ENCODE data around the gene SLC34A3. TPM values are rescaled to one million over a fixed set of nuclear protein-coding genes. Genes with fewer than 3 reads are reported as not detected.

The SLC34A3 gene
- total and polyA plus RNA-seq, 2 donors (not counting 3 experiments of a cell fraction or from before 2014, with no cell fraction given) = not detected

GRCh38 chr9:137232510-137232909 lies 1.8 kb downstream of the SLC34A3 start:
- dilution Hi-C loops (cut with MboI; ENCODE audit: extremely low pct_ligation_motif_present, low sequenced_read_pairs) (no loop called here), intact Hi-C loops (cut with micrococcal nuclease) (no loop called here)
- Histone ChIP-seq H3K9me3 (replicated peaks; ENCODE audit: control insufficient read depth, insufficient read depth, low read length) (no peaks in the 10 kb centered on the region), H3K36me3 (ENCODE audit: control insufficient read depth in 2 of 2, extremely low read depth in 1 of 2, insufficient read depth in 2 of 2, low read length in 2 of 2) (no peaks in the 10 kb centered on the region), H3K27ac (ENCODE audit: insufficient read depth, low read depth, low read length) (no peak overlapping the region), H3K27me3 (ENCODE audit: control insufficient read depth in 2 of 2, insufficient read depth in 2 of 2, low read length in 2 of 2) (no peaks in the 10 kb centered on the region), H3K4me2 (ENCODE audit: insufficient read depth, low read length) (no peak overlapping the region), H3K79me2 (ENCODE audit: control insufficient read depth, insufficient read depth, low read length) (no peaks in the 10 kb centered on the region), H3K9me1 (replicated peaks; ENCODE audit: control insufficient read depth, extremely low read depth, insufficient read depth, low read length) (no peaks in the 10 kb centered on the region), H3K4me3 (replicated peaks in 1 of 3; ENCODE audit: insufficient read depth in 1 of 3, low read depth in 1 of 3, low read length in 3 of 3) (no peak overlapping the region), H3K9ac (replicated peaks; ENCODE audit: extremely low read depth, insufficient read depth, low read length) (no peak overlapping the region), H3K4me1 (ENCODE audit: control insufficient read depth, extremely low read depth, insufficient read depth, low read length) (no peaks in the 10 kb centered on the region), H2AFZ (ENCODE audit: low read depth, low read length) (no peak overlapping the region), H4K20me1 (replicated peaks; ENCODE audit: control insufficient read depth, extremely low read depth, insufficient read depth, low read length) (no peaks in the 10 kb centered on the region)
- TF ChIP-seq FOS (IDR thresholded peaks at IDR 0.05; ENCODE audit: borderline replicate concordance, insufficient read depth, low read length) (no peak), JUN (IDR thresholded peaks at IDR 0.05; ENCODE audit: borderline replicate concordance, insufficient read depth, insufficient read length, low read depth) (no peak), POLR2AphosphoS5 (IDR thresholded peaks at IDR 0.05; ENCODE audit: insufficient read depth, low read depth, low read length) (no peak), EZH2 (IDR thresholded peaks at IDR 0.05; ENCODE audit: borderline replicate concordance, low read depth, low read length, severe bottlenecking) (no peak), MAX (IDR thresholded peaks at IDR 0.05; ENCODE audit: insufficient read depth, insufficient read length) (no peak), CTCF (IDR thresholded peaks at IDR 0.05; ENCODE audit: extremely low read depth in 1 of 2, insufficient read depth in 1 of 2, low read depth in 1 of 2, low read length in 2 of 2) (no peak), GATA2 (IDR thresholded peaks at IDR 0.05; ENCODE audit: insufficient read depth, insufficient read length, low read depth, low read length) (no peak), POLR2A (IDR thresholded peaks at IDR 0.05; ENCODE audit: low read depth, low read length) (no peak), MYC (IDR thresholded peaks at IDR 0.05; ENCODE audit: low read depth, low read length) (no peak)
- no peak for DNase-seq (ENCODE audit: low read depth, low spot score)
- POLR2A ChIA-PET = no interaction called here
- FAIRE-seq = no peak
- no TSS peak for BruUV-seq (replicated peaks)
- CTCF ChIA-PET = no interaction called here
